VCaP (cell line): ENCODE data around the gene OR9I1.

ENCODE experiments used
- H3K27ac ChIP-seq: fragments of 450-650 bp; 2 replicates; pipeline ENCODE4 v1.5.1; 2017
- CTCF ChIP-seq: fragments of 450-650 bp; conservative IDR thresholded peaks from 2 replicates; pipeline ENCODE4 v1.5.1; 2017; ENCODE audit warnings: mild to moderate bottlenecking, moderate library complexity

OR9I1 gene

DNA sequence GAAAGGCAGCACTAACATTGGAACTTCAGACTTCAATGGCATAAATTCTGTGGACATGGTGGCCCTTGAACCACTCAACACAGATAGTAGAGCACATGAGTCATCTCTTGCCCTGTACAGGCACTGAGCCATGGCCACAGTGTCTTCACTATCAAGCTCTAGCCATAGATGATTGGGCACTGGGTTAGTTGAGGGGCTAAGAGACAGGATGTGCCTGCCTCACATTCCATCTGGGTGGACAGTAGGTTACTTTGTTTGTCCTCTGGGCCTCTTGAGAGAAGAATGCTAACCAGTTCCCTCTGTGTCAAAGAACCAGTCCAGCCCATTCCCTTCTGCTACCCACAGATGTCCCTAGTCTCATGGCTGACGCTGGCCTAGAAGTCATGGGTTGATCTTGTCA, 54.7 kb downstream of the OR9I1 start:
- no peak overlapping the region for H3K27ac ChIP-seq
- TF ChIP-seq CTCF, result no peak

GRCh38 chr11:58068655-58069054, 56.7 kb downstream of the OR9I1 start:
- no peak for TF ChIP-seq CTCF
- no peak overlapping the region for H3K27ac ChIP-seq

GRCh38 chr11:58067685-58068084, 57.6 kb downstream of the OR9I1 start:
- H3K27ac ChIP-seq, result no peak overlapping the region
- TF ChIP-seq CTCF, result no peak
